Aorta (tissue), 5 donors: ENCODE data around the gene TRIM77. TPM values are rescaled to one million over a fixed set of nuclear protein-coding genes. Genes with fewer than 3 reads are reported as not detected.
"Not testable (repeated sequence)": the region's sequence is repeated elsewhere in the genome, so short reads cannot be mapped to it uniquely, and the experiment has no call there.

ENCODE experiments used
- ATAC-seq: fragments of 200-7000 bp; cut with Tn5 transposase; one replicate; pipeline ENCODE4 v1.9.1; 2022; ENCODE audit warnings: moderate library complexity; ENCODE audit not compliant: low FRiP score
- DNase-seq, 2 donors: peaks; one replicate each; pipeline ENCODE4 v3.0.0-alpha.2; 2020
- H3K27ac ChIP-seq, 2 donors: one replicate each; pipeline ENCODE4 v1.5.1; 2013; ENCODE audit warnings: low read length in 2 of 2, mild to moderate bottlenecking in 2 of 2, moderate library complexity in 2 of 2, control low read depth in 1 of 2, inconsistent platforms in 1 of 2, low read depth in 1 of 2
- H3K27me3 ChIP-seq, 2 donors: one replicate each; pipeline ENCODE4 v1.6.1; 2013; ENCODE audit warnings: control low read depth in 1 of 2, low read length in 1 of 2, mild to moderate bottlenecking in 1 of 2, moderate library complexity in 1 of 2; ENCODE audit not compliant: insufficient read depth in 2 of 2, control insufficient read depth in 1 of 2
- H3K36me3 ChIP-seq, 2 donors: one replicate each; pipeline ENCODE4 v1.6.1; 2013; ENCODE audit warnings: control low read depth in 1 of 2, low read length in 1 of 2, mild to moderate bottlenecking in 1 of 2; ENCODE audit not compliant: insufficient read depth in 2 of 2, control insufficient read depth in 1 of 2
- H3K4me1 ChIP-seq, 2 donors: one replicate each; pipeline ENCODE4 v1.6.1; 2013; ENCODE audit warnings: low read length in 2 of 2, control low read depth in 1 of 2, mild to moderate bottlenecking in 1 of 2, moderate library complexity in 1 of 2; ENCODE audit not compliant: insufficient read depth in 2 of 2, control insufficient read depth in 1 of 2
- H3K4me3 ChIP-seq, 2 donors: one replicate each; pipeline ENCODE4 v1.5.1; 2013; ENCODE audit warnings: low read length in 2 of 2, control low read depth in 1 of 2, mild to moderate bottlenecking in 1 of 2
- H3K9me3 ChIP-seq: one replicate; pipeline ENCODE4 v1.6.1; 2013; ENCODE audit warnings: mild to moderate bottlenecking, low read length; ENCODE audit not compliant: control insufficient read depth
- WGBS, 2 donors: extraction: QIAGEN DNeasy Blood & Tissue Kit; methylation state at CpG; one replicate each; pipeline ENCODE4 v1.1.7; 2013; 5-methylcytosine and 5-hydroxymethylcytosine counted together
- intact Hi-C, 2 donors: fragments of 100-400 bp; cut with DNase I; formaldehyde crosslinking; loops; one replicate each; pipeline versions ENCODE4 v1.14.2 to v1.15.0; 2022
- polyA plus RNA-seq, 2 donors: library from polyadenylated mRNA; stranded (reverse); fragments of 200-250 nt; gene quantifications; one replicate each; pipeline ENCODE4 v1.2.3, GENCODE V29; 2013
- total RNA-seq, 2 donors: library from RNA; stranded (reverse); fragmentation: NEBNext Ultra II Directional; extraction: Animal tissue kit (Norgen Biotek cat#: 25700); gene quantifications; one replicate each; pipeline ENCODE4 v1.2.1, GENCODE V29; 2021
- donor health status: healthy with polysubstance abuse.
- donor health status: Bipolar disorder and iron deficiency.
- donor health status: DM: no; HTN: no; CAD: no.
- donor health status: DM: no; HTN: no; CAD: no.
- donor health status: DM: yes; HTN: yes; CAD: no.

Gene TRIM77
- total and polyA plus RNA-seq, 4 donors: not detected

DNA sequence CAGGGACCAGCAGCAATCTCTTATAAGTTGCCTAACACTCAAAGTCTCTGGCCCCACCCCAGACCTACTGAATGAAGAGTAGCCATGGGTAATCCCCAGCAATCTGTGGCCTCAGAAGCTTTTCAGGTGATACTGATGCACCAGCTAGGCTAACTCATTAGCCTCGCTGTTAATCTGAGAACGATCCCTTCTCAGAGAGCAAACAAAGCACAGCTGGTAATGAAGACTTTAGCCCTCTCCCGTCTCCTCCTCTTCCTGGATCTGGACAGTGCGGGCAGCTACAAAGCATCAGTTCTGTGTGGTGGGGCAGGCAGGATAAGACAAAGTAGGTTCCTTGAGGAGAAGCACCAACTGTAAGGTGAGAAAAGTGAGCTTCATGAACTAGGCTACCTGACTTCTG lies 3.0 kb upstream of the TRIM77 start:
- H3K36me3 ChIP-seq, ATAC-seq, H3K9me3 ChIP-seq, H3K27me3 ChIP-seq, intact Hi-C loops, DNase-seq, H3K27ac ChIP-seq, H3K4me3 ChIP-seq, H3K4me1 ChIP-seq: not testable (repeated sequence)
- 67 to 72% methylated on average over 4 of the region's 4 CpGs for WGBS, 2 donors

DNA sequence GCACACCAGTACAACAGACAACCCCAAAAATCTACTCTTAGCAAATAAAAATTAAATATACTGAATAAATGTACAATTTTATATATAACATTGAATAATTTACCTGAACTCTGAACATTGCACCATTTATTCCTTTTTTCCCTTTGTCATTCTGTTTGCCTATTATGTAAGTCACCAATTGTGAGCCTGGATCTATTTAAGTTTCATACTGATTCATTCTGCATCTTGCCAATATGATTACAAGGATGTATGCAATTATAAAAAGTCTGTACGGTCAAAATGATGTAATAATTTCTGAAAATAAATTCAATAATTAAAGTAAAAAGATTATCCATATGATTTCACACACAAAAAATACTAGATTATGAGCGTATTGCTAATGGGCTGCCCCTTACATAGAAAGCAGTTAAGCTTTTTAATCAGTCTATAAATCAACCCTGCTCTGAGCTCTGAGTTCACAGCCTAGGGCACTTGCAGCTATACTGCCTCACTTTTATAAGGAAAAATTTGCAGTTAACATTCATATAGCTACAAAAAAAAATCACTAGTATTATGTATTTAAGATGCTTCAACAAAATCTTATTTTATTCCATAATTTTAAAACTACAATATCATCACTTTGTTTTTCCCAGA lies 14.9 kb downstream of the TRIM77 start:
- H3K36me3 ChIP-seq, ATAC-seq, intact Hi-C loops, H3K27me3 ChIP-seq, H3K4me3 ChIP-seq, H3K27ac ChIP-seq, H3K9me3 ChIP-seq, DNase-seq, H3K4me1 ChIP-seq: not testable (repeated sequence)
- 54 to 58% methylated on average over 2 of the region's 2 CpGs for WGBS, 2 donors

DNA sequence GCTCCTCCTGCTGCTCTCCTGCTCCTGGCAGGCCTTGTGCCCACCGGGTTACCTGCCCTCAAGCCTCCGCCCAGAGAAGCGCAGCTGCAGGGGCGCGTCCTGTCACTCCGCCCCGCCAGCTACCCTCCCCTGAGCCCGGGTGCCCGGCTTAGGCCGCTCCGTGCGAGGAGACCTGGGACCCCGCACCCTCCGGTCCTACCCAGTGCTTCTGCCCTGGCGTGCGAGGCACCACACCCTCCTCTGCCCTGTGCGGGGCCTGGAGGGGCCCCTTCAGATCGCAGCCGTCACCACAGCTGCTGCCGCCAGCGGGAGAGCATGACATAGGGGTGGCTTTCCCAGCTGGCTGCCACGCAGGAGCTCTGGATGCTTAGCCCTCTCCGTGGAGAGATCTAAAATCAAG lies 20.1 kb downstream of the TRIM77 start:
- intact Hi-C loops, H3K4me3 ChIP-seq, H3K27ac ChIP-seq, H3K4me1 ChIP-seq, H3K9me3 ChIP-seq, H3K36me3 ChIP-seq, H3K27me3 ChIP-seq, ATAC-seq: not testable (repeated sequence)
- 85 to 91% methylated on average over 16 to 23 of the region's 23 CpGs for WGBS, 2 donors
- peak in 1 of 2 donors; percentile 31 for DNase-seq

DNA sequence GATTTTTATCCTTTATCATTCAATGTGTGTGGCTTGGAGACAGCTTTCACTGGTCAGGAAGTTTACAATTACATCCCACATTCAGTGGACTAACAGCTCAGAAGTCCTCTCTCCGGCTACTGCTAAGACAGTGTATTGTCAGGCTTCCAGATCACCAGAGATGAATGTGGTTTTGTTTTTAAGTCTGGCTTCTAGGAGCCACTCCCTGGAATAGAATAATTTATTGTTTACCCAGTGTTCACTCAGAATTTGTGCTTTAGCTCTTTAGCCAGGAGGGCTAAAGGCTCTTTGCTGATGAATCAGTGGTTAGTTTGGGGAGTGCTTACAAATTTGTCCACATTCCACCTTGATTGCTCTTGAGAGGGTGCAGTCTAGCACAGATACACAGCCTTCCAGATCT lies 26.5 kb downstream of the TRIM77 start:
- Histone ChIP-seq H3K4me1 (no peaks in the 10 kb centered on the region), H3K27me3 (no peaks in the 10 kb centered on the region), H3K36me3 (no peaks in the 10 kb centered on the region), H3K4me3 (no peak overlapping the region), H3K27ac (no peak overlapping the region), H3K9me3 (no peaks in the 10 kb centered on the region)
- no peak for DNase-seq
- ATAC-seq: no peak
- intact Hi-C loops: no loop called here
- 42 to 47% methylated on average over 1 of the region's 1 CpG for WGBS, 2 donors

DNA sequence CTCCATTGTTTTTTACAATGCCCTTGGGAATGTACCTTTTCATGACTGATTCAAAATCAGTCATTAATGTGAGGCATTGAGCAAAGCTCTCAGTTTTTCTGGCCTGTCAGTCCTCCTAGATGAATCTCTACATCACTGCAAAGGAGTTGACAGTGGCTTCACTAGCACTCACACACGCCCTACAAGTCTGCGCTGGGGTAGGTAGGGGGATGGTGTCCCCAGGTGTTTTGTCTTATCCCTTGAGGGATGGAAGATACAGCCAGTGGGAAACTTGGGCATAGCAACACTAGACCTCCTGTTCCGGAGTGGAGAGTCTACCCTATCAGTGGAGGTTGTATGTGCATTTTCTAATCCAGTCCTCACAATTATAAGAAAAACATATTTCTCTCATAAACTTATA lies 27.0 kb downstream of the TRIM77 start:
- Histone ChIP-seq H3K4me3 (no peak overlapping the region), H3K4me1 (no peaks in the 10 kb centered on the region), H3K9me3 (no peaks in the 10 kb centered on the region), H3K27ac (no peak overlapping the region), H3K36me3 (no peaks in the 10 kb centered on the region), H3K27me3 (no peaks in the 10 kb centered on the region)
- no peak for DNase-seq
- intact Hi-C loops: no loop called here
- WGBS, 2 donors: 87 to 89% methylated on average over 3 of the region's 3 CpGs
- ATAC-seq: no peak

DNA sequence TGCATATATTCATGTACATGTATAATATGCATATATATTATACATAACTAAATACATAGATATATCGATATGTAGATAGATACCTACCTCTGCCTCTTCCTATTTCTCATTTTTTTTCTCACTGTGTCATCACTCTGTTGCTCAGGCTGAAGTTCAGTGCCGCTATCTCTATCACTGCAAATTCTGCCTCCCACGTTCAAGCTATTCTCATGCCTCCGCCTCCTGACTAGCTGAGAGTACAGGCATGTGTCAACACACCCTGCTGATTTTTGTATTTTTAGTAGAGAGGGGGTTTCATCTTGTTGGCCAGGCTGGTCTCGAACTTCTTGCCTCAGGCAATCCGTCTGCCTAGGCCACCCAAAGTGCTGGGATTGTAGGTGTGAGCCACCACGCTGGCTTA lies 31.3 kb downstream of the TRIM77 start:
- H3K36me3 ChIP-seq: not testable (repeated sequence)
- 79 to 80% methylated on average over 7 of the region's 7 CpGs for WGBS, 2 donors

DNA sequence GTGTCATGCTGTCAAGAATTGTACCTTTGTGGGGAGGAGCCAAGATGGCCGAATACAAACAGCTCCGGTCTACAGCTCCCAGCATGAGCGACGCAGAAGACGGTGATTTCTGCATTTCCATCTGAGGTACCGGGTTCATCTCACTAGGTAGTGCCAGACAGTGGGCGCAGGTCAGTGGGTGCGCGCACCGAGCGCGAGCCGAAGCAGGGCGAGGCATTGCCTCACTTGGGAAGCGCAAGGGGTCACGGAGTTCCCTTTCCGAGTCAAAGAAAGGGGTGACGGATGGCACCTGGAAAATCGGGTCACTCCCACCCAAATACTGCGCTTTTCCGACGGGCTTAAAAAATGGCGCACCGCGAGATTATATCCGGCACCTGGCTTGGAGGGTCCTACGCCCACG lies 34.1 kb downstream of the TRIM77 start:
- H3K4me3 ChIP-seq, intact Hi-C loops, H3K4me1 ChIP-seq, ATAC-seq, DNase-seq, H3K36me3 ChIP-seq, H3K27me3 ChIP-seq, H3K27ac ChIP-seq, H3K9me3 ChIP-seq: not testable (repeated sequence)
- WGBS, 2 donors: 93% methylated on average over 28 of the region's 28 CpGs

More for the DNA sequence above, 31.3 kb downstream of the TRIM77 start:
- DNase-seq, H3K4me1 ChIP-seq, H3K27me3 ChIP-seq, H3K4me3 ChIP-seq, intact Hi-C loops, H3K9me3 ChIP-seq, ATAC-seq, H3K27ac ChIP-seq: not testable (repeated sequence)

DNA sequence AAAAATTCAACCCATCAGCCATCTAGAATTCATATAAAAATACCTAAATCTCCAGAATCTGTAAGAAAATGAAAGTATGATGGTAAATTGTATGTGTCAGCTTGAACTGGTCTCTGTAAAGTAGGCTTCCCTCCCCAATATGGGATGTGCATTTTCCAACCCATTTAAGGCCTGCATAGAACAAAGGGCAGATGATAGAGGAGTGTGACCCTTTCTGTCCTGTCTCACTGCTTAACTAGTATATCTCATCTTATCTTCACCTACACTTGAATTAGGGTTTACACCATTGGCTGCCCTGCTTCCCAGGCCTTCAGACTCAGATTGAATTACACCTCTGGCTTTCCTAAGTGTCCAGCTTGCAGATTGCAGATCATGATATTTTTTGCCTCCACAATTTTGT lies 40.7 kb downstream of the TRIM77 start:
- H3K4me3 ChIP-seq, H3K9me3 ChIP-seq, H3K36me3 ChIP-seq, intact Hi-C loops, H3K27me3 ChIP-seq, DNase-seq, H3K4me1 ChIP-seq, H3K27ac ChIP-seq: not testable (repeated sequence)
- ATAC-seq: peak; percentile 44
